OCI-M1 (cell line): ENCODE results near the gene ZNF664.
A peak's percentile ranks its signal among the peaks of the same experiment; 100 is the strongest.

Source experiments
- DNase-seq: peaks from one replicate; lab custom pipeline; 2025; lab: John Stamatoyannopoulos, UW

Gene ZNF664

DNA sequence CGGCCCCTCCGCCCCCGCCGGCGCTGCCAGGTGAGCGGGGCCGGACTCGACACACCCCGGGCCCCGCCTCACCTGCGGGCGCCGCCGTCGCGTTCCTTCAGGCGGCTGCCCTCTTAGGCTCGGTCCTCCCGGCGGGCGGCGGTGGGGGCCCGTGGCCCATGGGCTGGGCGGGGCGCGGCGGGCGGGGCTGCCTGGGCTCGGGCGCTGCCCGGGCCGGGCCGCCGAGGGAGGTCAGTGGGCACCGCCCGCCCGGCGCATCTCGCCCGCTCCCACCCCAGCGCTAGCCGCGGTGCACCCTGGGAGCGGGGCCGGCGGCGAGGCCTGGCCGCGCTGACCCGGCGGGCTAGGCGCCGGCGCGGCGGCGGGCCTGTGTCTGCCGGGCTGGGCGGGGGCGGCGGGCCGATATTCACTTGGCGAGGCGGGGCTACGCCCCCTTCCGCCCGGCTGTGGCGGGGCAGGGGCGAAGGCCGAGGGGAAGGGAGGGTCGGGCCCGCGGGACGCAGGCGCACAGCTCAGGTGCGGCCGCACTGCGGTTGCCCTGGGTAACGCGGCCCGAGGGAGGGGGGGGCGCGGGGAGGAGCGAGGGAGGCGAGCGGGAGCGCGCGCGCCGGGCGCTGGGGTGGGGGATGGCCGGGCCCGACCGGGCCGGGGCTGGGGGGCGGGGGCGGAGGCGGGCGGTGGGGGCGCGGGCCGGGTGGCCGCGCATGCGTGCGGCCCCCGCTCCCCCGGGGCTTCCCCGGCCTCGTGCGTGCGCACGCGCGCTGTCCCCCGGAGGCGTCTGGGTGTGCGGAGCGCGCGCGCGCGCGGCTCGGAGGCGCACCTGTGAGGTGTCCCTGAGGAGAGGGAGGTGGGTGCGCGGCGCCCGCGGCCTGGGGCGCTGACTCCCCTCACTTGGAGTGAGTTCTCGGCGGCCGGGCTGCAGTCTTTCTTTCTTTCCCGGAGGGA is at the start of gene ZNF664, which contains the start of gene CCDC92:
Gene ZNF664 (plus strand): TSS at position 759 of the 945 bp plus-strand sequence. CDS start 38,930 bp downstream, outside the sequence.
Gene CCDC92 (minus strand): TSS at position 375 of the 945 bp plus-strand sequence. CDS start 28,526 bp downstream, outside the sequence.
- peak; percentile 95 for DNase-seq

DNA sequence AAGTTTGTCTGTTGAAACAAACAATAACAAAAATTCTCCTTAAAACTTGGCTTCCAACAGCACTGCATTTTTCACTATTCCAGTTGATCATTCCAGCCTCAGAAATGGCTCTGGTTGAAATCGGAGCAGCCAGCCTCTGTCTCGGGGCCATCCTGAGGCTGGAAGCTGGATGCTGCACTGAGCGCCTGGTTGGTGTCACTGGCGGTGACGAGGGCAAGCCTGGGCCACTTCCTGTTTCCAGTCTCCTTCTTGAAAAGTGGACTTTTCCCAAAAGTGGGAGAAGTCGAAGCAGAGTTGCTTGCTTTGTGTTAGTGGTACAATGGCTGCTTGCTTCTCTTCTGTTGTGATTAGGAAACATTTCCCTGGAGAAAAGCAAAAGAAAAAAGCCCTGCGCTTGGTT is 49.1 kb upstream of the ZNF664 start:
- DNase-seq: no peak

GRCh38 chr12:123924539-123924938 is 48.5 kb upstream of the ZNF664 start:
- DNase-seq: no peak

DNA sequence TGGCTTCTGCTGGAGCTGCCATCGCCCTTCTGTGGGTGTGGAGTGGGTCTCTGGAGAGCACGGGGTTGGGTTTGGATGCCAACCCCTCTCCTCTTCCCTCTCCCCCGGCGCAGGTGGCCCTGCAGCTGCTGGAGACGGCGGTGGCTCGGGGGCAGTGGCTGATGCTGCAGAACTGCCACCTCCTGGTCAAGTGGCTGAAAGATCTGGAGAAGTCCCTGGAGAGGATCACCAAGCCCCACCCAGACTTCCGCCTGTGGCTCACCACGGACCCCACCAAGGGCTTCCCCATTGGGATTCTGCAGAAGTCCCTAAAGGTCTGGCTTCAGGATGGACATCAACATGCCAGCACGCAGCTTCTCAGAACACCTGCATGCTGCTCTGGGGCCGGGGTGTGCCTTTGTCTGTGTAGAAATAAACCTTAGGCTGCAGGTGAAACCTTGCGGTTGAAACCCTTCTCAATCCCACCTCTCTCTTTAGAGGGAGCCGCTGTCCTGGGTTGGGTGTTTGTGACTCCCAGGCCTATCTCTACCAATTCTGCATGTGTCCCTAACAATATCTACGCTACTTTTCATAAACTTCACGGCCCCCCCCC is 44.6 kb upstream of the ZNF664 start:
- peak; percentile 20 for DNase-seq

- no peak for DNase-seq
Measured at GRCh38 chr12:123928897-123929296, 44.1 kb upstream of the ZNF664 start.

- DNase-seq: no peak
Measured at GRCh38 chr12:123929946-123930583, 43.0 kb upstream of the ZNF664 start.

DNA sequence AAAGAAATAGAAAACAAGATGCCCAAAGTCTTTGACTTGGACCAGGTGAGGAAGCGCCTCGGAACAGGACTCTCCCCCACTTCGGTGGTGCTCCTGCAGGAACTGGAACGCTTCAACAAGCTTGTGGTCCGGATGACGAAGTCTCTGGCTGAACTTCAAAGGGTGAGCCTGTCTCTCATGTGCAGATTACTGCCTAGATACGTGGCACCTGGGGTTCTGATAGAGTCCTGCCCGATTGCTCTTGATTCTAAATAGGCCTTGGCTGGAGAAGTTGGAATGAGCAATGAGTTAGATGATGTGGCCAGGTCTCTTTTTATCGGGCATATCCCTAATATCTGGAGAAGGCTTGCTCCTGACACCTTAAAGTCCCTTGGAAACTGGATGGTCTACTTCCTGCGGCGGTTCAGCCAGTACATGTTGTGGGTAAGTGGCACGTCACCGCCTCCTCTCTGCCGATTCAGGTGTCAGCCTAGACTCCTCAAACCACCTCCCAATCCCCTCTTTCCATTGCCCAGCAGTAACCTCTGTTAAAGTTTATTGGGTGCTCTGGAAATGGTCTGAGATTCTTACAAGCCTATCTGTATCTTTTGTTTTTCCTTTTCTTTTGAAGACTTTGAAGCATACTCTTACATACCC is 41.2 kb upstream of the ZNF664 start:
- DNase-seq: no peak

DNA sequence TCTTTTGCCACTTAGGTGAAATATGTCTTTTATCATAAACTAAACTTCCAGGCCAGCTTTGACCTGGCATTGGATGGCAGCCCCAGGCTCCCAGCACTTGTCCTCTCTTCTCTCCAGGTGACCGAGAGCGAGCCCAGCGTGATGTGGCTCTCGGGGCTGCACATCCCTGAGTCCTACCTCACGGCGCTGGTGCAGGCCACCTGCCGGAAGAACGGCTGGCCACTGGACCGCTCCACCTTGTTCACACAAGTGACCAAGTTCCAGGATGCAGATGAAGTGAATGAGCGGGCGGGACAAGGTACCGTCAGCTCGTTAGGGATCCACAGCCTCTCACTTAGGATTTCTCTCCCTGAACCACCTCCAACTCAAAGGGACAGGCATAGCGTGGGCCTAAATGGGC is 39.8 kb upstream of the ZNF664 start:
- no peak for DNase-seq

DNA sequence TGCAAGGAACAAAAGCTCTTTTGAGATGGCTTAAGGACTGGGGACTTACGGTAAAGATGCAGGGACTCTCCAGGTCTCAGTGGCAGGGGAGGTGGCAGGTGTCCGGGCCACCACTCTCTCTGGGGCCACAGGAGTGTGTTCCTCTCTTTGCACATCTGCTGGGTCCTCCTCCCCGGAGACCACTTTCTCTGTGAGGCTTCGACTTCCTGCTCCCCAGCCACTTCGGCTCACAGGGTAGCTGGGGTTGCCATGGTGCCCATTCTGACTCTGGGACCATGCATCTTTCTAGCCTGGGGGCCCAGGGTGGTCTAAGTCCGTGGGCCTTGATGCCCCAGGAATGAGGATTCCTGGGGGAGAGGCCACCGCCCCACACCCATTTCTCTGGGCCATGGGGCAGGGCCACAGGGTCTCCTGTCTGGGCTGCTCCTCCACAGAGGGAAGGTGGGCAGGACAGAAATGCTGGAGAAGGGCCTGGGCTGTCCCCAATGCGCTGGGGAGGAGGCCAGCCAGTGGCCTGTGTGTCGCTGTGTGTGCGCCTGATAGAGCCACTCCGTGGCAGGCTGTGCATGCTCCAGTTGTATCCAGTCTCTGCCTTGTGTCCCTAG is 38.9 kb upstream of the ZNF664 start:
- DNase-seq: no peak

DNA sequence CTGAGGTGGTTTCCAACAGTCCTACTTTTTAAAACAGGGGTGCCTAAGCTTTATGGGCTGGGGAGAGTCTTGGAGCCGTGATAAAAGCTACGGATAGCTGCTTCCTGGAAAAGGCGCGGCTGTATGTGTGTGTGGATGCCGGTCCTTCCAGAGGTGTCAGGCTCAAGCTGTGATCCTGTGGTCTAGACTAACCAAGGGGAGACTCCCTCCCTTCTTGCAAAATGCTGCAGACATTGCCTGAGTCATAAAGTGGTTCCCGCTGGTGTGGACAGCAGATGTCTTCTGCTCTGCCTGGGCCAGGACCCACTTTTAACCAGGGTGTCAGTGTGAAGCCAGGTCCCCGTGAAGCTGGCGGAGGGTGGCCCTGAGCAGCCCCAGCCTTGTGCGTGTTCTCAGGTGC is 38.2 kb upstream of the ZNF664 start:
- peak; percentile 37 for DNase-seq

- no peak for DNase-seq
Measured at GRCh38 chr12:123935956-123936355, 37.1 kb upstream of the ZNF664 start.

DNA sequence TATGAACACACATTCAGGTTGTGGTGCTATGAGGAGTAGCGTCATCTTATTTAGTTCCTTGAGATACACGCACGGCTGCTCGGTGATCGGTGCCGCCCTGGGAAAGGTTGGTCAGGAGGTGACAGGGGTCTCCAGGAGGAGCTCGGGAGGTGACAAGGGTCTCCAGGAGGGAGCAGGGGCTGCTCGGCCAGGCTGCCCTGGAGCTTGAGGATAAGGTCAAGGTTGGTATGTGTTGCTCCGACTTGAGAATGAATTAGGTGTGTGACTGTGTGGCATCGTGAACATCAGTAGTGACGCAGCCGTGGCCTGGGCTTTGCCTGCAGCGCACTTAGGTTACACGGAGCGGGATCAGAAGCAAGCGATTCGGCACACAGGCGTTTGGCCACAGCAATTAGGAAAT is 36.5 kb upstream of the ZNF664 start:
- no peak for DNase-seq

DNA sequence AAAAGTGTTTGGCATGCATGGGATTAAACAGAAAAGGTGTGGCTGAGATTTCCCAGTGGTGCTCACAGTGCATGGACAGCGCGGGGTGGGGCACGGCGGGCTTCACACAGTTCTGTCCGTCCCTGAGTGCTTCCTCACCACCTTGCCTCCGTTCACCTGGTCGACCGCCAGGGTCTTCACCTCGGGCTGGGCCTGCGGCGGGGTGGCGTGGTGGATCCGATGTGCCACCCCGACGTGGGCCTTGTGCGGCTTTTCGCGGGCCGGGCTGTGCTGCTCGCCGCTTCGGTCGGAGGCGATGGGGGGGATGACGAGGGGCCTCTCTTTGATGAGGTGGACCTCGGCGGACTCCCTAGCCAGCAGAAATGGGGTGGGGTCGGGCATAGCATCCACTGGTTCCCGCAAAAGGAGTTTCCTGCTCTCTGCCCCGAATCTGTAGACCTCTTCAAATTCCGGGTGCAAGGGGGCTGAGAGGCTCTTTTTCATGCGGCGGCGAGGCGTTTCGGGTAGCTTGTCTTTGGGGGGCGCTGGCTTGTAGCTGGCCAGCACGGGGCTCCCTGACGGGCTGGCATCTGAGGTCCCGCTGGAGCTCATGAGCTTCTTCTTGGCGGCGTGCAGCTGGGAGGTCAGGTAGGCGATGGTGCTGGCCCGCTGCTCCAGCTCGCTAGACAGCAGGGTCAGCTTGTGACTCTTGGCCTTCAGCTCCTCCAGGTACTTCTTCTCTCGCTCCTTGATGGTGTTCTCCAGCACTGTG is 35.9 kb upstream of the ZNF664 start:
- no peak for DNase-seq

- DNase-seq: peak; percentile 41
Measured at GRCh38 chr12:123937707-123938591, 35.1 kb upstream of the ZNF664 start.

GRCh38 chr12:123938679-123939480 is 34.1 kb upstream of the ZNF664 start:
- DNase-seq: no peak

DNA sequence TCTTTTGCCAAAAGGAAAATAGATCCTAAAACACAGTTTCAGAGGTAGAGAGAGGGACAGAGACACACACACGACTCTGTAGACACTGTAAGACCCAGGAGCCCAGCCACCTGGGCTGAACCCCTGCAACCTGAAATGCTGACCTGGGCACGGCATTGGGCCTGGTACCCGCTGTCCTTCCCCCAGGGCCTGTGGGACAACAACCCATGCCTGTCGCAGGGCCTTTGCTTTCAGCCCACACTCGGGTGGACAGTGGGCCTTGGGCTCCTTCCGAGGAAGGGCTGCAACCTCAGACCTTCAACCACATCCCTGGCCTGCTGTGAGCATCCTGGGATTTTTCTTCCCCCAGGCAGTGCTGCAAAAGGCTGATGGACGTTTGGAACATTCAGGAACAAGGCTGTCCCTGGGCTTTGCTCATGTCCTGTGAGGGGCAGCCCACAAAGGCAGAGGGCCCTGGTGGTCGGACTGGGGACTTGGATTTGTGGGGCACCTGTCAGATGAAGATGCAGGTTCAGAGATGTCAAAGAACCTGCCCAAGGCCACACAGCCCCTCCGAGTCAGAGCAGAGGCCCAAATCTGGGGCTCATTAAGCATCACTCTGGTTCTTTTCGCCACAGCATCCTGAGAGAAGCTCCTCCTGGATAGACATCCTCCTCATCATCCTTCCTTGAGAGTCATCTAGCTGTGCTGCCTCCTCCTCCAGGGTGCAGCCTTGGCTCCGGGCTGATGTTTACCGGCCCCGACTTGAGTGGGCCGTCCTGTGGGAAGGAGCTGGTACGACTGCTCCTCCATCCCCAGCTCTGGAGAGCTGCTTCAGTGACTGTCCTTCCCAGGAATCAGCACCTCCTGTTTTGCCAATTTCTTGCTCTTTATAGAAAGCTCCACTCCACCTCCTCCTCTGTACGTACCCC is 33.0 kb upstream of the ZNF664 start:
- no peak for DNase-seq

DNA sequence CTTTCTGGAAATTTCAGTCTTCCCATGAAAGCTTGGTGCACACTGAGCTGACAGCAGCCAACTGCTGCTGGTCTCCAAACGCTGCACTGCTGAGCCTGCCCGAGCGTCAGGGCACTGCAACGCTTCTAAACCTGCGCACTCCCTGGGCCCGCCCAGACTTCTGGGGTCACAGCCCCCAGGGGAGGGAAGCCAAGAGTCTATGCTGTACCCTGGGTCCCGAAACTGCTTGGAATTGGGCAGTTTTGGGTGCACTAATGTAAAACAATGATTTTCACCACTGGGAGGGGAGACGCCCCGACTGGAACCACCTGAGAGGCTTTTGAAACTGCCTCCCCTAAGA is 32.4 kb upstream of the ZNF664 start:
- DNase-seq: no peak

DNA sequence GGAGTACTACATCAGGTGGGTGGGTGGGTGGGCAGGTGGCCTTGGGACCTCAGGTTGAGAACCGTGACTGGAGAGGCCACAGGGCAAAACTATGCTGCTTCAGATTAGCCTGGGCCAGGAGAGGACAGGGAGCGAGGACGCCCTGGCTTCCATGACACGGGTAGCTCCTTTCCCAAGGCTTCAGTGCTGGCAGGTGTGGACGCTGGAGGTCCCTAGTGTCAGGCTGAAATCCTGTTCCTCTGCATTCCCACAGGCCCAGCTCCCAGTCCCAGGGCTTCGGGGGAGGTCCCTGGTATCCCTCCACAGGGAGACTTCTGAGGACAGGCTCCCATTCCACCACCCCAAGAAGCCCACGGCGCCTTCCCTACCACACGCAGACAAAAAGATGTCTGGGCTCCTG is 32.0 kb upstream of the ZNF664 start:
- DNase-seq: no peak
